DMS53 (cell line): ENCODE data around the gene ARSG.

Experiments
- DNase-seq: peaks from one replicate; lab custom pipeline; 2025; lab: John Stamatoyannopoulos, UW

ARSG gene

DNA sequence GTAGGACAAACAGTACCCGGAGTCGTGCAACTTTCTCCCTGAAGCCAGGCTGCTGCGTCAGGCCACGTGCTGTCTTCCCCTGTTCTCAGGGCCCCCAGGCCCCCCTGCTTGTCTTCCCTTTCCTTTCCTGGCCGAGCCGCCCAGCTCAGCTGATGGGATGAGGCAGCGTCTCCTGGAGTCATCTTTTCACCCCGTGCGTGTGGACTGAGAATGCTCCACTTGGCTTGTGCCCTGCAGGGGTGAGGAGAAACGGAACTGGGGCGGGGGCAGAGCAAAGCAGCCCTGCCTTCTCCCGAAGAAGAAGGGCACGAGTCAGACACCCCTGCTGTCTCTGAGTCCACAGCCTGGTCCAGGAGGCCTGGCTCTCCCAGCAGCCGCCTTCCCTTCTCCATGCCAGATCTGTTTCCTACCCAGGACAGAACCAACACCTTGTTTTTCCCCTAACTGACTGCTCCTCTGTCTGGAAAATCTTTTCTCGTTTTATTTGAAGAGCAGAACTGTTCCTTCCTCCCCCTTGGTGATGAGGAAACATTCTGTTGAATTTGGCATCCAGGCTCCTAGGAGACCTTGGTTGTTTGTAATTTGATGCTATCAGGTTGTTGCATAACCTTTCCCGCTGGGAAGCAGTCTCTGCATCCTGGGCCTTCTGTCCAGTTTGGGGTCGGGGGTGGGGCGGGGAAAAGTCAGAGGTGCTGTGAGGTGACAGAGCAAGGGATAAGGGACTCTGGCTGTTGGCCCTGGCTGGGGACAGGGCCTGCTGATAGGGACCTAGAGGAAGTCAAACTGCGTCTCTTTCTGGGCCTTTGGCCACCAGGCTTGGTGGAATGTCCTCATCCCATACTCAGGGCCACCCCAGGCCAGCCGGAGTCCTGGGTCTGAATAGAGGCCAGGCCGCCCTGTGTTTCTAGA is 87.2 kb downstream of the ARSG start:
- DNase-seq, result peak; percentile 54

- no peak for DNase-seq
These were observed 87.8 kb downstream of the ARSG start for GRCh38 chr17:68379177-68379510.

DNA sequence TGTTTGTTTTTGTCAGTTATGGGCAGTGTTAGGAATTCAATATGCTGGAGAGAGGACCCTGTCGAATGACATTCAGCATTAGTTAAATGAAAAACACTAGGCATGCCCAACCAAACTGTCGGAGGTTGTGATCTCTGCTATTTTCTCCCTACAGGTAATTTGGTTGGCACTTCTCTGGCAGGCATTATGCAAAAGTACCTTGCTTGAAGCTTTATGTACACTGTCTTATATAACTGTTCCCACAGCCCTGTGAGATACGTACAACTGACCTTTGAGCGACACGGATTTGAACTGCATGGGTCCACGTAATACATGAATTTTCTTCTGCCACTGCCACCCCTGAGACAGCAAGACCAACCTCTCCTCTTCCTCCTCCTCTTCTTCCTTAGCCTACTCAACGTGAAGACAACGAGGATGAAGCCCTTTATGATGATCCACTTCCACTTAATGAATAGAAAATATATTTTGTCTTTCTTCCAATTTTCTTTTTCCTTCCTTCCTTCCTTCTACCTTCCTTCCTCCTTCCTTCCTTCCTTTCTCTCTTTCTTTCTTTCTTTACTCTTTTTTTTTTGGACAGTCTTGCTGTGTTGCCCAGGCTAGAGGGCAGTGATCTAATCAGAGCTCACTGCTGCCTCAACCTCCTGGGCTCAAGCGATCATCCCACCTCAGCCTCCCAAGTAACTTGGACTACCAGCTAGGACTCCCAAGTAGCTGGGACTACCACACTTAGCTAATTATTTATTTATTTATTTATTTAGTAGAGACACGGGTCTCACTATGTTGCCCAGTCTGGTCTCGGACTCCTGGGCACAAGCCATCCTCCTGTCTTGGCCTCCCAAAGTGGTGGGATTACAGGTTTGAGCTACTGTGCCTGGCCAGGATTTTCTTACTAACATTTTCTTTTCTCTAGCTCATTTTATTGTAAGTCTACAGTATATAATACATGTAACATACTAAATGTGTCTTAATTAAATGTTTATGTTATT is 88.7 kb downstream of the ARSG start:
- DNase-seq, result no peak

DNA sequence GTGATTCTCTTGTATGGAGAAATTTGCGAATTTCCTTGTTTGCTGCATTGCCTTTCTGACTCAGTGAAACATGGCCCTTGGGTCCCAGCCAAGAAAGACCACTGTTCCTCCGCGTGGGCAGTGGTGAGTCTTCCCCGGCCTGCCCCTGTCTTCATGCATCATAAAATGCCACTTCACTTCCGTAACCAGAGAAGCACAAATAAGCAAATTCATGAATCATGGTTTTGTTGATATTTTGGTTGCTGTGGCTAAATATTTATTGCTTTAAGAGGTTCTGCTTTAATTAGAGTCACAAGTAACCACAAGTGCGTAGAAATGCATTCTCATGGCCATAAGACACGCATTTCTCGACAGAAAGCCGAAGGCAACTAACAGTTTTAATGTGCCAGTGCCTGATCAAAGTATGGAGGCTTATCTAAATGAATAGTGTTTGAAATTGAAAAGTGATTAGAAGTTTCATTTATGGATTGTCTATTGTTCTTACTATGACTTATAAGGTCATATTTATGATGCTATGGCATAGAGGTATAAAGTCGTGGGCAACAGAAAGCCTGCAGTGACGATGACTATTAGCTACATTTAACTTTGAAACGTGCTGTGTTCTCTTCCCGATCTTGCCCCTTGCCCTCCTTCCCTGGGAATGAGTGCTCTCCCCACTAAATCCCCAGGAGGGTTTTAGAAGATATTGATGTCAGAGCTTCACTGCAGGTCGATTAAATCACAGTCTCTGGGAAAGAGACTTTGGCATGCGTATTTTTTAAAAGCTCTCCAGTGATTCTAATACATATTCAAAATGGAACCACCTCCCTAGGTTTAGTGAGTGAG is 90.0 kb downstream of the ARSG start:
- peak; percentile 80 for DNase-seq

GRCh38 chr17:68382582-68383085 is 91.3 kb downstream of the ARSG start:
- DNase-seq, result no peak

- no peak for DNase-seq
These were observed 91.8 kb downstream of the ARSG start for GRCh38 chr17:68383120-68383442.

- DNase-seq, result no peak
These were observed 92.4 kb downstream of the ARSG start for GRCh38 chr17:68383443-68384321.

GRCh38 chr17:68384471-68384870 is 93.2 kb downstream of the ARSG start:
- DNase-seq, result no peak

DNA sequence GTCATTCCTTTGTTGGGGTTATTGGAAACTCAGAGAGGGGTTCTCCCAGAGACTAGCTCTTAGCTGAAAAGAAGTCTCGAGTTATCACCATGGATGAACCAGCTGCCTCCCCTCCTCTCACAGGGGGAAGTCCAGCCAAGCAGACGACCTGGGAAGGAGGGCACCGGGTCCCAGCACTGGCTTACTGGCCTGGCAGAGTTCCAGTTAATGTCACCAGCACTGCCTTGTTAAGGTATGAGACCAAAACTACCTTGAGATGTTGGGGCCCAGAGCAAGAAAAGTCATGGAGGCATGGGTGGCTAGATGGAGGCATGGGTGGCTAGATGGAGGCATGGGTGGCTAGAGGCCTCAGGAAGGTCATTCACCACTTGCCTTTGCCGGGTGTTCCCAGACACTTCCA is 93.6 kb downstream of the ARSG start:
- DNase-seq, result no peak

DNA sequence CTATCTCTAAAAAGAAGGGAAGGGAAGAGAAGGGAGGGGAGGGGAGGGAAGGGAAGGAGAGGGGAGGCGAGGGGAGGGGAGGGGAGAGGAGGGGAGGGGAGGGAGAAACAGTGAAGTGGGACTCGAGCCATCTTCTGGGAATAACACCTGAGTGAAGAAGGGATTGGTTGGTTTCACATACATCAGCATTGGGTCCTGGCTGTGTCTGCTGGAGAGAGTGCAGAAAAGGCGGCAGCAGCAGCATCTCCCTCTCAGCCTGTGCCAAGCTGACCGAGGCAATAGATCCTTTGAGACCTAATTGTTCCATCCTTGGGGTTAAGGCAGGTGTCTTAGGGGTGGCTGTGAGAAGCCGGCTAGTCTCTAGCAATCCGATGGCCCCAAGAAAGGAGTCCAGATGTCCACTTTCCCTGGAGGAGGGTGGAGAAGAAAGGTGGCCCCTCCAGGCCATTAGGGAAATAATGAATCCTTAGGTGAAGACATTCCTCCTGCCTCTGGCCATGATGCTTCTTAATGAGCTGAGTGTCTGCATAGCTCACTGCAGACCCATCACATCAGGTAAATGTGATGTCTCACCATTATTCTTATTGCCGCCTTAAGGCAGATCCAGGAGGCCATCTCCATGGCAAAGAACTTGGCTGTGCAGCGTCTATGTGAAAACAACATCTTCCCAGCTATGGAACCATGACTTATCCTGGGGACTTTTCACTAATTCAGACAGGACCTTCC is 94.4 kb downstream of the ARSG start:
- no peak for DNase-seq

DNA sequence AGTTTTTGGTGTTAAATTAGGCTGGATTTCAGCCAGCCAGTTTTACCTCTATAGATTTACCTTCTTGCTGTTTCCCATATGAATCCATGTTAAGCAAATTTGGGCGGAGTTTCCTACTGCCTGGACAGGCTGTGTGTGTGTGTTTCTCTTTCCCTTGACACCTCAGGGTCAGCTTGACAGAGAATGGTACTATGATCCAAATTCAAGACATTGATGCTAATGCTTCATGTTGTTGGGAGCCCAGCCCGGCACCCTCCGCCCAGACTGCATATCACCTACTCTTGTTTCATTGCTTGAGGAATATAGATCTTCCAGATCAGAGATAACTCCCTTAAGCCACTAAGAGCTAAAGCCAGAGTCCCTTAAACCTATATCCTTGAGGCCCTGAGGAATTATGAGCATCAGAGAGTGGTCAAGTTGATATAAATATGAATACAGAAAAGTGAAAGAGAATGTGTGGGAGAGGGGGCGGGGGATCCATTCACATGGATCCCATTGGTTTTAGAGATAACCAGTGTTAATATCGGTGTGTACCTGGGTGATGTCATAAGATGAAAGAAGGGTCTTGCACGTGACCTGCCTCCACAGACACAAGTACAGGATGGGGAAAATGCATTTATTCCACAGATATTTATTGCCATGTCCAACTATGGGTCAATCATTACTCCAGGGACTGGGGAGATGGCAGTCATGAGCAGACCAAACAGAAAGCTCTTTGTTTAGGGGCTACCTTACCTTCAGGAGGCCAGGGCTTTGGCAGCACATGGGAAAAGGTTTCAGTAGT is 96.3 kb downstream of the ARSG start:
- no peak for DNase-seq

- no peak for DNase-seq
These were observed 97.7 kb downstream of the ARSG start for GRCh38 chr17:68389041-68389440.

GRCh38 chr17:68390888-68391545 is 99.7 kb downstream of the ARSG start:
- DNase-seq, result no peak

GRCh38 chr17:68391561-68392268 is 100.4 kb downstream of the ARSG start:
- no peak for DNase-seq

DNA sequence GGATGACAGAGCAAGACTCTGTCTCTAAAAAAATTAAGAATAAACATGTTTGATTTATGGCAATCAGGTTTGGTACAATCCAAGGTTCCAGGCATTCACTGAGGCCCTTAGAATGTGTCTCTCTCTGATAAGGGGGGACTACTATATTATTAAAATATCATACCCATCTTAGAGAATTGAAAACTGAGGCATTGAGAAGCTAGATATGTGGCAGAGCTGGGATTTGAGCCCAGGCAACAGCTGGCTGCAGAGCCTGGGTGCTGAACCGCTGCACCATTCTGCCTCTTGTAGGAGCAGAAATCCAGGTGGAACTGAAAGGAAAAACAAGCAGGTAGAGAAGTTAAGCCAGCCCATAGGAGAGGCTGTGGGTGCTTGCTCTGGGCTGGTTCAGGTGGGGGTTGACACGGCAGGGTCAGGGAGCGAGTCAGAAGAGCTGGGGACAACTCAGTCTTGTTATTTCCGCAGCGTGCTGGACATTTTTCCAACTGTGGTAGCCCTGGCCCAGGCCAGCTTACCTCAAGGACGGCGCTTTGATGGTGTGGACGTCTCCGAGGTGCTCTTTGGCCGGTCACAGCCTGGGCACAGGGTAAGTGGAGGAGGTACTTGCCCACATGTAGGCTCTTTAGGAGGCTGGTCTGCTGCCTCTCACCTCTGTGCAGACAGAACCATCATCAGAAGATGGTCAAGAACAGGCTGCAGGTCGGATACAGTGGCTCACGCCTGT is 103.5 kb downstream of the ARSG start:
- no peak for DNase-seq

DNA sequence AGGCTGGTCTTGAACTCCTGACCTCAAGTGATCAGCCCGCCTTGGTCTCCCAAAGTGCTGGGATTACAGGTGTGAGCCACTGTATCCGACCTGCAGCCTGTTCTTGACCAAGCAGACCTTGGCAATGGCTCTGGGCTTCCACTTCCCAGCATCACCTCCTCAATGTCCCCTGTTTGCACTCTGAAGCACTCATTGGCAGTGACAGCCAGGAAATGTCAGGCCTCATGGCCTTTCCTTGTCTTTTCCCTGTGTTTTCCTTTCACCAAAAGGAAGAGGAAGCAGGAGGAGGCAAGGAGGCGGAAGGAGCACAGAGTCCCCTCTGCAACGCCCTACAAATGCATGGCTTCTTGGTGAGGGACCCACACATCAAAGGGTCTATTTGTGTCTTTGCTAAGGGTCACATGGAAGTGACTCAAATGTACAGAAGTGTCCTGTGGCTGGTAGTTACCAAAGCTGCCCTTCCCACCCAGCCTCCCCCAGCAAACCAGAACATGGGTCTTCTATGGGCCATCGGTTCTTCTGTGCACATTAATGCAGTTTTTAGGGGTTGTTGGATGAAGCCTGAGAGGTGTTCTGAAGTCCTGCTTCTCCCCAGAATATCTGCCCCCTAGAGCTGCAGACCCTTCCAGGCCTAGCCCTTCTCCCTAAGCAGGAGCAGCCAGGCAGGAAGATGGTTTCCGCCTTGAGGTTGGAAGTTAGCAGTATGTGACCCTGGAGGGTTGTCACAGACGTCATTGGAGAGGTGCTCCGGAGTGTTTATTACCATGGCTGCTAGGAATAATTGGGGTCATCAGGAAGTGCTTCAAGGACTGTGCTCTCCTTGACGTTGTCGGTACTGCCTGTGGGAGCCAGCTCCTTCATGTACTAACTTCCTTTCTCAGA is 105.2 kb downstream of the ARSG start:
- no peak for DNase-seq

- DNase-seq, result no peak
These were observed 105.8 kb downstream of the ARSG start for GRCh38 chr17:68397108-68397536.
